Dendritic cell treated with granulocyte-macrophage colony-stimulating factor and Interleukin-4, amounts not matched to agents 40 ng/mL and 50 ng/mL, for 4 days (primary cell): ENCODE measurements around the gene SBF1.

Experiments used
- H3K27ac Mint-ChIP-seq: one replicate; pipeline ENCODE4 v1.8.0; 2022; ENCODE audit warnings: mild to moderate bottlenecking, mixed read lengths
- H3K27me3 Mint-ChIP-seq: one replicate; pipeline ENCODE4 v1.8.0; 2022; ENCODE audit warnings: mild to moderate bottlenecking, mixed read lengths
- H3K36me3 Mint-ChIP-seq: one replicate; pipeline ENCODE4 v1.8.0; 2022; ENCODE audit warnings: low read depth, mixed read lengths
- H3K4me1 Mint-ChIP-seq: one replicate; pipeline ENCODE4 v1.8.0; 2022; ENCODE audit warnings: low read depth, mixed read lengths
- H3K4me3 Mint-ChIP-seq: one replicate; pipeline ENCODE4 v1.8.0; 2022; ENCODE audit warnings: mild to moderate bottlenecking, moderate library complexity, mixed read lengths
- H3K9me3 Mint-ChIP-seq: one replicate; pipeline ENCODE4 v1.8.0; 2022; ENCODE audit warnings: mixed read lengths
- intact Hi-C: fragments of 100-400 bp; cut with micrococcal nuclease; formaldehyde crosslinking; loops from one replicate; pipeline ENCODE4 v1.15.0; 2022

Gene SBF1

DNA sequence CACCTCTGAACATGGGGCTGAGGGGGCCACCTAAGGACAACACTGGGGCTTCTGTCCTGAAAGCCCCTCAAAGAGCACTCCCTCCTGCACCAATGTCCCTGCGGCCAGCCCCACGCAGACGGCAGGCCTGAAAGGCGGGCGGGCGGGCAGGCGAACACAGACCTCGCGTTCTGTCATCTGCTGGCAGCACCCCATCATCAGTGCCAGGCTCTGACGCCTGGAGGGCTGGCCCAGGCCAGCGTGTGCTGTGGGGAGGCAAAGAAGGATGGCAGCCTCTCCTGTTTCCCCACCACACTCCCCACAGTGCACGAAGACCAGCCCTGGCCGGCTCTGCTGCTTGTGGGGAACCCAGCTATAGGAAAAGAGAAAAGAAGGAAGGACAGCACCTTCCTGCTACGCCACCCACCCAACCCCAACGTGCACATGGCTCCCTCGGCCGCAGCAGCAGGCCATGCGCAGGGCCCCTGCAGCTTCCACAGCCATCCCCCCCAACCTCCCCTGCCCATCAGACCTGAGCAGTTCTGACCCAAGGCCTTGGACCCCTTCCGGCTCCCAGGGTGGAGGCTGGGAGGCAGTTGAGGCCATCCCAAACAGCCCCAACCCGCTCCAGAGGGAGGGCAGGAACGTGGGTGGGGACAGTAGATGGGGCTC is 3.5 kb downstream of the SBF1 start:
- peaks cover 4% of the 10 kb centered on the region for H3K27me3 Mint-ChIP-seq

GRCh38 chr22:50470491-50470890 is 4.3 kb downstream of the SBF1 start:
- Mint-ChIP-seq H3K4me3 (peak overlapping the region; percentile 35), H3K4me1 (peaks cover 59% of the 10 kb centered on the region), H3K27ac (peak overlapping the region; percentile 63), H3K27me3 (no peaks in the 10 kb centered on the region), H3K9me3 (no peaks in the 10 kb centered on the region), H3K36me3 (peaks cover 48% of the 10 kb centered on the region)
- intact Hi-C loops: loop anchor here (10.0 kb wide), 1 partner anchor 106 kb away; no protein-coding TSS in a partner anchor

More for the DNA sequence above, 3.5 kb downstream of the SBF1 start:
- Mint-ChIP-seq H3K4me3 (no peak overlapping the region), H3K4me1 (peaks cover 60% of the 10 kb centered on the region), H3K9me3 (no peaks in the 10 kb centered on the region), H3K27ac (no peak overlapping the region), H3K36me3 (peaks cover 40% of the 10 kb centered on the region)
- intact Hi-C loops: loop anchor here (10.0 kb wide), 1 partner anchor 107 kb away; no protein-coding TSS in a partner anchor

GRCh38 chr22:50469377-50470305 is 5.2 kb downstream of the SBF1 start:
- Mint-ChIP-seq H3K36me3 (peaks cover 57% of the 10 kb centered on the region), H3K4me3 (no peak overlapping the region), H3K27ac (no peak overlapping the region), H3K27me3 (no peaks in the 10 kb centered on the region), H3K4me1 (peaks cover 54% of the 10 kb centered on the region), H3K9me3 (no peaks in the 10 kb centered on the region)
- intact Hi-C loops: loop anchor here (10.0 kb wide), 1 partner anchor 105 kb away; no protein-coding TSS in a partner anchor

- Mint-ChIP-seq H3K27ac (no peak overlapping the region), H3K27me3 (no peaks in the 10 kb centered on the region), H3K4me3 (no peak overlapping the region), H3K9me3 (no peaks in the 10 kb centered on the region), H3K36me3 (peaks cover 67% of the 10 kb centered on the region), H3K4me1 (peaks cover 46% of the 10 kb centered on the region)
- intact Hi-C loops: no loop called here
Observed at GRCh38 chr22:50468626-50469025, 6.2 kb downstream of the SBF1 start.

DNA sequence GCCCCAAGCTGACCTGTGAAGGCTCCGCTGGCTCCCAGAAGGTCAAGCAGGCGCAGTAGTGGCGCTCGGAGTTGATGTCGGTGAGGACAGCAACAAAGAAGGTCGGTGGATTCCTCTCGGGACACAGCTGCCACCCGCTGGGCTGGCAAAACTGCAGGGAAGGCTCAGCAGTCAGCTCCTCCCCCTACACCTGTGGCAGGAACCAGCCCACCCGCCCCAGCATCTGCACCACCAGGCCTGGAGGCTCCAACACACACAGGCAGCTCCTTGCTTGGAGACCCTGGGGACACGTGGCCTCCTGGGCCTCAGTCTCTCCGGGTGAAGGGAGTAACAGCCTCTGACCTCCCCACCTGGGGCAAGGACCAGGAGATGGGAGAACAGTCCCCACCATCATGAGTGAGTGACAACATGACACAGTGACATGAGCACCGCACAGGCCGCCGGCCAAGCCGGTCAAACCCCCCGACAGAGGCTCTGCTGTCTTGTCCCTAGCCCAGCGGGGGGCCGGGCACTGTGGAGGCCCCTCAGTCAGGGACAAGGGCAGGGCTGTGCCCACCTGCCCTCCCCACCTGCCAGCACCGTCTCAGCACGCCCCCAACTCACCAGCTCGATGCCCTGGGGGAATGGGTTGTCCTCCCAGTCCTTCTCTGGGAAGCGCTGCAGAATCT is 6.9 kb downstream of the SBF1 start:
- H3K4me3 Mint-ChIP-seq: no peak overlapping the region
- H3K4me1 Mint-ChIP-seq: peaks cover 39% of the 10 kb centered on the region
- no peak overlapping the region for H3K27ac Mint-ChIP-seq
- H3K36me3 Mint-ChIP-seq: peaks cover 68% of the 10 kb centered on the region
- H3K9me3 Mint-ChIP-seq: no peaks in the 10 kb centered on the region
- no peaks in the 10 kb centered on the region for H3K27me3 Mint-ChIP-seq
- intact Hi-C loops: no loop called here

DNA sequence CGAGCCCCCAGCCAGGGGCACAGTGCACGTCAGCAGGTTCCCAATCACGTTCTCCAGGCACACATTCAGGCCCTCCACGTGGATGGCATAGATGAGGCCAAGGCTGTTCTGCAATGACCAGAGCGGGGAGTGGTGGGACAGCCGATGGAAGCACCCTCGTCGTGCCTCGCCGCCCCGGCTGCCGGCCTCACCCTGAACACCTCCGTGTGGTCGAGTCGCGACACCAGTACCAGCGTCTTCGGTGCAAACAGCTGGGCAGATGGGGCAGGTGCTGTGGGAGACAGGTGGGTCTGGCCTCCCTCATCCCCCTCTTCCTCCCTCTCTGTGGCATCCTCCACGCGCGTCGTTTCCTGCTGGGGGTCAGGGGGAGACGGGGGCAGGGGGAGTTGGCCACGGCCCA is 7.5 kb downstream of the SBF1 start:
- peaks cover 34% of the 10 kb centered on the region for H3K4me1 Mint-ChIP-seq
- no peak overlapping the region for H3K27ac Mint-ChIP-seq
- peaks cover 69% of the 10 kb centered on the region for H3K36me3 Mint-ChIP-seq
- no peaks in the 10 kb centered on the region for H3K27me3 Mint-ChIP-seq
- intact Hi-C loops: no loop called here
- H3K4me3 Mint-ChIP-seq: no peak overlapping the region
- no peaks in the 10 kb centered on the region for H3K9me3 Mint-ChIP-seq

DNA sequence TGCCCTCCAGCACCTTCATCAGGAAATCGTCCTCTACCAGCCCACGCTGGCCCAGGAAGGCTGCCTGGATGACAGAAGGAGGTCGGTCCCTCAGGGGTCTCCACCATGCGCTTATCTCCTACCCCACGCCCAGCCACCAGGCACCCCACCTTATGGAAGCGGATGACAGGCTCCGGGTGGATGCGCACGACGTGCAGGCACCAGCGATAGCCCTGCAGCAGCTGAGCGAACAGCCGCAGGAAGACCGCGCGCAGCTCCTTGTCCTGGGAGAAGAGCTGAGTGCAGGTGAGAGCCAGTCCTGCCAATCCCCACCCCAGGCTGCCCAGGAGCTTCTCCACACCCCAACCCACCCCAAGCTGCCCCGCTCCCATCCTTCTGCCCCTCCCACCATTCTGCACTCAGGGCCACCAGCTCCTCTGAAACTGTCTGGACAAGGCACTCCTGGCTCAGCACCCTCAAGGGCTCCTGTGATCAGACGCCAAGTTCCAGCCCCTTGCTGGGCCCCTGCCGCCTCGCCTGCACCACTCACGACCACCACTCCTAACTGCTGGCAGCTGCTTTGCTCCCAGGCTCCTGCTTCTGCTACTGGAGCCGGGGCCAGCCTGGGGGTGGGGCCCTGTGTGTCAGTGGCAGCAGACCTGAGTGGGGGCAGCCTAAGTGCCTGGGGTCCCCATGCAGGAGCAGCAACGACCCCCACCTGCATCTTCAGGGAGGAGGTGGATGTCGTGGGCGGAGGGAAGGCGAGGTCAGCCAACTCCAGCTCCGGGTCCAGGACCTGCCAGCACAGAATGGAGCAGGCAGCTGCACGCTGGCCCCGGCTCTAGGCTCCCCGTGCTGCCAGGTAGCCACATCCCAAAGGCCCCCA is 9.5 kb downstream of the SBF1 start:
- intact Hi-C loops: no loop called here

GRCh38 chr22:50464451-50464850 is 10.4 kb downstream of the SBF1 start:
- H3K27ac Mint-ChIP-seq: no peak overlapping the region
- intact Hi-C loops: no loop called here
- H3K27me3 Mint-ChIP-seq: no peaks in the 10 kb centered on the region
- no peak overlapping the region for H3K4me3 Mint-ChIP-seq
- peaks cover 94% of the 10 kb centered on the region for H3K36me3 Mint-ChIP-seq
- H3K4me1 Mint-ChIP-seq: peaks cover 5% of the 10 kb centered on the region
- no peaks in the 10 kb centered on the region for H3K9me3 Mint-ChIP-seq

More for the DNA sequence above, 9.5 kb downstream of the SBF1 start:
- no peaks in the 10 kb centered on the region for H3K9me3 Mint-ChIP-seq
- H3K36me3 Mint-ChIP-seq: peaks cover 86% of the 10 kb centered on the region
- no peaks in the 10 kb centered on the region for H3K27me3 Mint-ChIP-seq
- peaks cover 13% of the 10 kb centered on the region for H3K4me1 Mint-ChIP-seq
- no peak overlapping the region for H3K27ac Mint-ChIP-seq
- no peak overlapping the region for H3K4me3 Mint-ChIP-seq

DNA sequence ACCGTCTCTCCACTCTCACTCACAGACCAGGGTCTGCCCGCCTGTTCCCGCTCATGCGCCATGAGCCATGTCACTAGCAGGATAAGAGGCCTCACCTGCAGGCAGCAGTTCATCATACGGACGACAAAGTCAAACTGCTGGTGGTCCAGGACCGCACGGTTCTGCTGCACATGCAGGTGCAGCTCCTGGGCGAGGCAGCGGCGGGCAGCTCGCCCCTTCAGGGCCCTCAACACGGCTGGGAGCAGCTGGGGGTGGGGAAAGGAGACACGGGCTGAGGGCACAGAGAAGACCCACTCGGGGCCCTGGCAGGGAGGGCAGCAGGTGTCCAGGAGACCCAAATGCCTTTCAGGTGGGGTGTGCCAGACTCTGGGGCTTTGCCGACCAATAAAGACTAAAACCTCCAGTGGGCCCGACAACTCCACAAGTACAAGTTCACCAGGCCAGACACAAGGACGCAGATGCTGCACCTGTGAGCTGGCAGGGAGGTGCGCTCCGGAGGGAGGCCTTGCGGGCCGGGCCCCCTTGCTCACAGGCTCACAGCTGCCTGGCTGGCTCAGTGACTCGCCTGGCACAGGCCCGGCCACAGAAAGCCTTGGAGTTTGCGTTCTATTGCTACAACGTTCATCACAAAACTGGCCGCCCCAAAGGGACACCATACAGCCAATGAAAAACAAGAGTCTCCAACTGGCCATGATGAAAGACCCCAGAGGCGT is 11.5 kb downstream of the SBF1 start:
- no peaks in the 10 kb centered on the region for H3K27me3 Mint-ChIP-seq
- H3K4me3 Mint-ChIP-seq: no peak overlapping the region
- H3K27ac Mint-ChIP-seq: no peak overlapping the region

GRCh38 chr22:50461979-50462540 is 12.8 kb downstream of the SBF1 start:
- Mint-ChIP-seq H3K4me3 (no peak overlapping the region), H3K4me1 (no peaks in the 10 kb centered on the region), H3K9me3 (no peaks in the 10 kb centered on the region), H3K27me3 (no peaks in the 10 kb centered on the region), H3K36me3 (peaks cover 100% of the 10 kb centered on the region), H3K27ac (no peak overlapping the region)
- intact Hi-C loops: no loop called here

More for the DNA sequence above, 11.5 kb downstream of the SBF1 start:
- intact Hi-C loops: no loop called here
- H3K9me3 Mint-ChIP-seq: no peaks in the 10 kb centered on the region
- no peaks in the 10 kb centered on the region for H3K4me1 Mint-ChIP-seq
- H3K36me3 Mint-ChIP-seq: peaks cover 100% of the 10 kb centered on the region

GRCh38 chr22:50461536-50461935 is 13.3 kb downstream of the SBF1 start:
- Mint-ChIP-seq H3K4me3 (no peak overlapping the region), H3K9me3 (no peaks in the 10 kb centered on the region), H3K27me3 (no peaks in the 10 kb centered on the region), H3K36me3 (peaks cover 100% of the 10 kb centered on the region), H3K27ac (no peak overlapping the region), H3K4me1 (no peaks in the 10 kb centered on the region)
- intact Hi-C loops: no loop called here

DNA sequence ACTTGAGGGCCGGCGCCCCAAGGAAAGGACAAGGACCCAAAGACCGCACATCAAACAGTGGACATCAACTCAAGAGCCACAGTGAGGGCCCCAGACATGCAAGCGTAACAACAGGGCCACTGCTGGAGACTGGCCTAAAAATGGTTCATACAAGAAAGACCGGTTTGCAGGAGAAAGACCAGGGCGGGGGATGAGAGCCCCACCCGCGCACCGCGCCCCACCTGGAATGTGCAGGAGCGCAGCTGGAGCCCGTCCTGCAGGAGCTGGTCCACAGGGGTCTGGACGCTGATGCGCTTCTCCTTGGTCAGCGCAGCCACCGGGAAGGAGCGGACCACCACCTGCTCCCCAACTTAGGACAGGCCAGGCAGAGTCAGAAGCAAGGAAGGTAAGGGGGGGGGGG is 13.9 kb downstream of the SBF1 start:
- no peaks in the 10 kb centered on the region for H3K9me3 Mint-ChIP-seq
- no peaks in the 10 kb centered on the region for H3K27me3 Mint-ChIP-seq
- H3K4me3 Mint-ChIP-seq: no peak overlapping the region
- H3K36me3 Mint-ChIP-seq: peaks cover 100% of the 10 kb centered on the region
- intact Hi-C loops: no loop called here
- no peak overlapping the region for H3K27ac Mint-ChIP-seq
- no peaks in the 10 kb centered on the region for H3K4me1 Mint-ChIP-seq
